OCI-LY3 (cell line): Measurements from ENCODE around the gene CFAP46.

Source experiments
- H2AFZ ChIP-seq: fragments of 200-600, 300-600 bp; shearing (Covaris generic); 2 replicates; pipeline ENCODE4 v1.6.0; 2014; ENCODE audit warnings: antibody characterized with exemption, low read depth, low read length
- H3K27ac ChIP-seq: fragments of 200-600, 300-600 bp; sonication (generic); 2 replicates; pipeline ENCODE4 v1.5.1; 2014; ENCODE audit warnings: mild to moderate bottlenecking, low read length, moderate library complexity, mixed read lengths
- H3K27me3 ChIP-seq: fragments of 200-600, 300-600 bp; sonication (generic); 2 replicates; pipeline ENCODE4 v1.6.1; 2014; ENCODE audit warnings: low read depth, low read length, mixed read lengths
- H3K36me3 ChIP-seq: fragments of 200-600, 300-600 bp; sonication (generic); replicated peaks from 2 replicates; pipeline ENCODE3; 2014; ENCODE audit warnings: low read depth, low read length, mixed read lengths
- H3K4me1 ChIP-seq: fragments of 300-600, 200-600 bp; sonication (generic); 2 replicates; pipeline ENCODE4 v1.6.1; 2014; ENCODE audit warnings: low read length, mixed read lengths
- H3K4me2 ChIP-seq: fragments of 200-600, 300-600 bp; sonication (generic); 2 replicates; pipeline ENCODE4 v1.6.1; 2014; ENCODE audit warnings: low read length, mixed read lengths
- H3K4me3 ChIP-seq: fragments of 300-600, 200-600 bp; sonication (generic); 2 replicates; pipeline ENCODE4 v1.5.1; 2014; ENCODE audit warnings: antibody characterized with exemption, mild to moderate bottlenecking, low read length, moderate library complexity
- H3K79me2 ChIP-seq: fragments of 300-600, 200-600 bp; shearing (Covaris generic); 2 replicates; pipeline ENCODE4 v1.6.1; 2014; ENCODE audit warnings: mild to moderate bottlenecking, low read length, mixed read lengths
- H3K9ac ChIP-seq: fragments of 300-600, 200-600 bp; shearing (Covaris generic); 2 replicates; pipeline ENCODE4 v1.6.0; 2014; ENCODE audit warnings: mild to moderate bottlenecking, low read length, moderate library complexity
- H3K9me3 ChIP-seq: fragments of 200-600, 300-600 bp; shearing (Covaris generic); 2 replicates; pipeline ENCODE4 v1.6.1; 2014; ENCODE audit warnings: low read length, mixed read lengths; ENCODE audit not compliant: insufficient read depth
- H4K20me1 ChIP-seq: fragments of 200-600, 300-600 bp; sonication (generic); 2 replicates; pipeline ENCODE4 v1.6.1; 2016; ENCODE audit warnings: low read length, mixed read lengths; ENCODE audit not compliant: insufficient read depth
- CTCF ChIP-seq: fragments of 200-600, 300-600 bp; sonication (generic); IDR thresholded peaks from 2 replicates; pipeline ENCODE4 v1.5.1; 2014; ENCODE audit warnings: antibody characterized with exemption, low read length, low read depth
- EZH2phosphoT487 ChIP-seq: fragments of 200-600 bp; shearing (Covaris generic); IDR thresholded peaks from 2 replicates; pipeline ENCODE4 v1.6.1; 2018; ENCODE audit warnings: antibody characterized with exemption, mixed run types, low read depth

Gene CFAP46

GRCh38 chr10:132929480-132929879, 12.9 kb downstream of the CFAP46 start:
- peaks cover 20% of the 10 kb centered on the region for H3K4me1 ChIP-seq
- no peaks in the 10 kb centered on the region for H3K79me2 ChIP-seq
- H4K20me1 ChIP-seq: no peaks in the 10 kb centered on the region
- no peak for TF ChIP-seq CTCF
- TF ChIP-seq EZH2phosphoT487: no peak
- H2AFZ ChIP-seq: no peak overlapping the region
- H3K9me3 ChIP-seq: no peaks in the 10 kb centered on the region
- H3K4me2 ChIP-seq: no peak overlapping the region
- H3K27me3 ChIP-seq: no peaks in the 10 kb centered on the region
- H3K27ac ChIP-seq: no peak overlapping the region
- H3K36me3 ChIP-seq: no peaks in the 10 kb centered on the region
- H3K9ac ChIP-seq: no peak overlapping the region
- no peak overlapping the region for H3K4me3 ChIP-seq

DNA sequence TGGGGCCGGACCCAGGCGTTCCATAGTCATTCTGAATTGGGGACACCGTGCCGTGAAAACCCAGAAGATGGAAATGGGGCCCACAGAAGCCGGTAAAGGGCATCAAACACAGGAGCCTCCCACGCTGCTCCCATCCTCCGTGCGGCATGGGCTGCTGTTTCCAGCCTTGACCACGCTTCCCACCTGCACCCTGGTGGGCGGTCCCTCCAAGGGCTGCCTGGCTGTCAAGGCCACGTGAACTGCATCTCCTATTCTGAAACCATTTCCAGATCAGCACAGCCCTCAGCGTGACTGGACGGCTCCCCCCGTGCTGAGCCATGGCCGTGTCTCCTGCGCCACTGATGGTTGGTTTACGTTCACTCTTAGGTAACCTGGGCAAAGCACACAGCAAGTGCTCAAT, 14.1 kb downstream of the CFAP46 start:
- no peak overlapping the region for H2AFZ ChIP-seq
- H3K4me2 ChIP-seq: no peak overlapping the region
- TF ChIP-seq EZH2phosphoT487 (no peak), CTCF (no peak)
- no peak overlapping the region for H3K27ac ChIP-seq
- no peak overlapping the region for H3K9ac ChIP-seq
- no peaks in the 10 kb centered on the region for H3K79me2 ChIP-seq
- no peaks in the 10 kb centered on the region for H3K36me3 ChIP-seq
- H3K27me3 ChIP-seq: no peaks in the 10 kb centered on the region
- H3K4me1 ChIP-seq: peaks cover 20% of the 10 kb centered on the region
- no peaks in the 10 kb centered on the region for H4K20me1 ChIP-seq
- no peaks in the 10 kb centered on the region for H3K9me3 ChIP-seq
- H3K4me3 ChIP-seq: no peak overlapping the region

DNA sequence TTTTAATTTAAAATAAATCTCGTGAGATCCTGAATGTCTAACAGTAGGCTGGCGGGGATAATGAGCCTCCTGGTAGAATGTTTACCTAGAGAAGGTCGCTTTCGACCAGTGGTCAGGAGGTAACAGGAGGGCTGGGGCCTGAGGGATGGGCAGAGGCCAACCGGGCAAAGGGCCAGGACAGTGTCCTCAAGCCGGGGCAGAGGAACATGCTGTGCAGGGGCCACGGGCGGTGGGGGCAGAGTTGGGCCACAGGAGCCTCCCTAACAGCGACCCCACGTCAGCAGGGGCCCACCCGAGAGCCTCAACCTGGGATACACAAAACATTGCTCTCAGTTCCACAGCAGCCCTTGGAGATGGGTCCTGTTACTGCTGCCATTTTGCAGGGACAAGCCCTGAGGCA, 14.5 kb downstream of the CFAP46 start:
- H3K27ac ChIP-seq: no peak overlapping the region
- H3K27me3 ChIP-seq: no peaks in the 10 kb centered on the region
- no peaks in the 10 kb centered on the region for H3K79me2 ChIP-seq
- no peak overlapping the region for H3K4me3 ChIP-seq
- H3K9me3 ChIP-seq: no peaks in the 10 kb centered on the region
- TF ChIP-seq EZH2phosphoT487 (no peak), CTCF (no peak)
- no peaks in the 10 kb centered on the region for H3K36me3 ChIP-seq
- no peak overlapping the region for H2AFZ ChIP-seq
- peaks cover 20% of the 10 kb centered on the region for H3K4me1 ChIP-seq
- no peaks in the 10 kb centered on the region for H4K20me1 ChIP-seq
- H3K9ac ChIP-seq: no peak overlapping the region
- no peak overlapping the region for H3K4me2 ChIP-seq

DNA sequence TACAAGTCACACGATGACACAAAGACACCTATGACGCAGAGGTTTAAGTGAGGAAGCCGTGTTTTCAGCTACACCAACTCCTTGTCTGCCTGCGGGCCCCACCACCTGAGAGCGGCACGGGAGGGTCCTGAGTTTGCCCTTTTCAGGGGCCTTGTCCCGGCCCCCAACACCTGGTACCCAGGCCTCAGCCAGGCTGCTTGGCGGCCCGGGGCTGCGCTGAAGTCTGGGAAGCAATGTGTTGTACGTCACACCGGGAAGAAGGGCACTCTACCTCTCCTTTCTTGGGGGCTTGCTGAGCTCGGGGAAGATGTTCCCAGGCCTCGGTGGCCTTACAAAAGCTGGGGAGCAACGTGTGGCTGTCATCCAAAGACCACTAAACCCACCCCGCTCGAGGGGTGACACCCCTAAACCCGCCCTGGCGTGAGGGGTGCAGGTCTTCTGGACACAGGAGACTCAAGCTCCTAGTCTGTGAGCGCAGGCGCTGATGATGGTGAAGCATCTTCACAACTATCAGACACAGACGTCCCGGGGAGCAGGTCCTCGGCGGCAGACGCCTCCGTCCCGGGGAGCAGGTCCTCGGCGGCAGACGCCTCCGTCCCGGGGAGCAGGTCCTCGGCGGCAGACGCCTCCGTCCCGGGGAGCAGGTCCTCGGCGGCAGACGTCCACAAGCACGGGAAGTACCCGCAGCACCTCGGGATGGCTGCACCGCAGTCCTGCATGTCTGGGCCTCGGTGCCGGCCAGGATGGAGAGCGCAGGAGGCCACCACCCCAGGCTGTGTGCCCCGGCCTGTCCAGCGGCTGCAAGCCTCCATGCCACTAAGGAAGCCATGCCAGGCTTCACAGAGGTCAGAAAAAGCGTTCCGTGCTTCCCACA, 15.4 kb downstream of the CFAP46 start:
- Histone ChIP-seq H3K79me2 (no peaks in the 10 kb centered on the region), H2AFZ (no peak overlapping the region), H3K27ac (no peak overlapping the region), H3K4me2 (no peak overlapping the region), H3K27me3 (no peaks in the 10 kb centered on the region), H4K20me1 (no peaks in the 10 kb centered on the region), H3K36me3 (no peaks in the 10 kb centered on the region), H3K9me3 (no peaks in the 10 kb centered on the region), H3K4me1 (peaks cover 20% of the 10 kb centered on the region), H3K9ac (no peak overlapping the region), H3K4me3 (no peak overlapping the region)
- TF ChIP-seq CTCF: no peak
- no peak for TF ChIP-seq EZH2phosphoT487
